Measurements from ENCODE around the gene KCNH5. TPM values are rescaled to one million over a fixed set of nuclear protein-coding genes. Genes with fewer than 3 reads are reported as not detected.

The KCNH5 gene
- polyA plus RNA-seq, 1 of the 3 experiments (the other 2 are of a cell fraction), result not detected

- TF ChIP-seq PBX3 (IDR thresholded peaks at IDR 0.05) (no peak), NRF1 (IDR thresholded peaks at IDR 0.05; ENCODE audit: low read depth, low read length) (no peak), GATA2 (CRISPR knock-in tag; IDR thresholded peaks at IDR 0.05) (no peak), EP300 (IDR thresholded peaks at IDR 0.05; ENCODE audit: borderline replicate concordance in 1 of 2, low read depth in 1 of 2, low read length in 1 of 2) (no peak)
These were observed 190.3 kb downstream of the KCNH5 start (continued) for GRCh38 chr14:62854951-62855350.

- no peak for DNase-seq
- no peaks in the 10 kb centered on the region for H3K9me2 ChIP-seq
- TF ChIP-seq RCOR1 (IDR thresholded peaks at IDR 0.05; ENCODE audit: low read length) (no peak), RAD21 (IDR thresholded peaks at IDR 0.05; ENCODE audit: low read length) (no peak), ZBTB33 (IDR thresholded peaks at IDR 0.05; ENCODE audit: borderline replicate concordance, low read depth) (no peak), TCF12 (IDR thresholded peaks at IDR 0.05) (no peak), EZH2phosphoT487 (IDR thresholded peaks at IDR 0.05; ENCODE audit: borderline replicate concordance, low read depth) (no peak), FOXM1 (IDR thresholded peaks at IDR 0.05; ENCODE audit: low read depth) (no peak), JUND (IDR thresholded peaks at IDR 0.05) (no peak), NRF1 (IDR thresholded peaks at IDR 0.05; ENCODE audit: low read depth, low read length) (no peak), REST (IDR thresholded peaks at IDR 0.05; ENCODE audit: low read depth, low read length) (no peak)
- TF ChIP-seq, protein P1, sequence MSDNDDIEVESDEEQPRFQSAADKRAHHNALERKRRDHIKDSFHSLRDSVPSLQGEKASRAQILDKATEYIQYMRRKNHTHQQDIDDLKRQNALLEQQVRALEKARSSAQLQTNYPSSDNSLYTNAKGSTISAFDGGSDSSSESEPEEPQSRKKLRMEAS (IDR thresholded peaks at IDR 0.05; ENCODE audit: low read depth), result no peak
- TF ChIP-seq, protein P2, sequence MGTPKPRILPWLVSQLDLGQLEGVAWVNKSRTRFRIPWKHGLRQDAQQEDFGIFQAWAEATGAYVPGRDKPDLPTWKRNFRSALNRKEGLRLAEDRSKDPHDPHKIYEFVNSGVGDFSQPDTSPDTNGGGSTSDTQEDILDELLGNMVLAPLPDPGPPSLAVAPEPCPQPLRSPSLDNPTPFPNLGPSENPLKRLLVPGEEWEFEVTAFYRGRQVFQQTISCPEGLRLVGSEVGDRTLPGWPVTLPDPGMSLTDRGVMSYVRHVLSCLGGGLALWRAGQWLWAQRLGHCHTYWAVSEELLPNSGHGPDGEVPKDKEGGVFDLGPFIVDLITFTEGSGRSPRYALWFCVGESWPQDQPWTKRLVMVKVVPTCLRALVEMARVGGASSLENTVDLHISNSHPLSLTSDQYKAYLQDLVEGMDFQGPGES (IDR thresholded peaks at IDR 0.05; ENCODE audit: low read depth, low read length), result no peak
- TF ChIP-seq, protein P3, sequence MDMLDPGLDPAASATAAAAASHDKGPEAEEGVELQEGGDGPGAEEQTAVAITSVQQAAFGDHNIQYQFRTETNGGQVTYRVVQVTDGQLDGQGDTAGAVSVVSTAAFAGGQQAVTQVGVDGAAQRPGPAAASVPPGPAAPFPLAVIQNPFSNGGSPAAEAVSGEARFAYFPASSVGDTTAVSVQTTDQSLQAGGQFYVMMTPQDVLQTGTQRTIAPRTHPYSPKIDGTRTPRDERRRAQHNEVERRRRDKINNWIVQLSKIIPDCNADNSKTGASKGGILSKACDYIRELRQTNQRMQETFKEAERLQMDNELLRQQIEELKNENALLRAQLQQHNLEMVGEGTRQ (IDR thresholded peaks at IDR 0.05; ENCODE audit: borderline replicate concordance, low read depth, low read length), result no peak
These were observed 198.1 kb downstream of the KCNH5 start for GRCh38 chr14:62847168-62847567.

More at GRCh38 chr14:62847168-62847567, 198.1 kb downstream of the KCNH5 start:
- ChIA-PET POLR2A (no interaction called here), CTCF (no interaction called here)
- Histone ChIP-seq H3K4me3 (ENCODE audit: low read depth in 2 of 2, low read length in 1 of 2) (no peak overlapping the region), H3K27me3 (ENCODE audit: insufficient read depth) (no peaks in the 10 kb centered on the region), H3K36me3 (replicated peaks in 1 of 2; ENCODE audit: control insufficient read depth in 1 of 2, insufficient read depth in 2 of 2, low read length in 1 of 2) (no peaks in the 10 kb centered on the region), H3K9me3 (no peaks in the 10 kb centered on the region), H4K20me1 (ENCODE audit: insufficient read depth) (no peaks in the 10 kb centered on the region), H3K27ac (ENCODE audit: low read depth in 2 of 2, low read length in 1 of 2) (no peak overlapping the region), H3K4me2 (no peak overlapping the region), H3F3A (replicated peaks; ENCODE audit: insufficient read depth) (no peaks in the 10 kb centered on the region), H3K79me2 (ENCODE audit: insufficient read depth) (no peaks in the 10 kb centered on the region), H2AFZ (ENCODE audit: low read depth) (no peak overlapping the region), H3K9ac (no peak overlapping the region), H3K4me1 (ENCODE audit: control insufficient read depth in 1 of 2, insufficient read depth in 2 of 2, low read depth in 1 of 2, low read length in 1 of 2) (no peaks in the 10 kb centered on the region)

Data from SK-N-SH (cell line).